ENCODE data around the gene NSL1.
"Not testable (repeated sequence)": the region's sequence is repeated elsewhere in the genome, so short reads cannot be mapped to it uniquely, and the experiment has no call there.

NSL1 gene, protein sequence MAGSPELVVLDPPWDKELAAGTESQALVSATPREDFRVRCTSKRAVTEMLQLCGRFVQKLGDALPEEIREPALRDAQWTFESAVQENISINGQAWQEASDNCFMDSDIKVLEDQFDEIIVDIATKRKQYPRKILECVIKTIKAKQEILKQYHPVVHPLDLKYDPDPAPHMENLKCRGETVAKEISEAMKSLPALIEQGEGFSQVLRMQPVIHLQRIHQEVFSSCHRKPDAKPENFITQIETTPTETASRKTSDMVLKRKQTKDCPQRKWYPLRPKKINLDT

DNA sequence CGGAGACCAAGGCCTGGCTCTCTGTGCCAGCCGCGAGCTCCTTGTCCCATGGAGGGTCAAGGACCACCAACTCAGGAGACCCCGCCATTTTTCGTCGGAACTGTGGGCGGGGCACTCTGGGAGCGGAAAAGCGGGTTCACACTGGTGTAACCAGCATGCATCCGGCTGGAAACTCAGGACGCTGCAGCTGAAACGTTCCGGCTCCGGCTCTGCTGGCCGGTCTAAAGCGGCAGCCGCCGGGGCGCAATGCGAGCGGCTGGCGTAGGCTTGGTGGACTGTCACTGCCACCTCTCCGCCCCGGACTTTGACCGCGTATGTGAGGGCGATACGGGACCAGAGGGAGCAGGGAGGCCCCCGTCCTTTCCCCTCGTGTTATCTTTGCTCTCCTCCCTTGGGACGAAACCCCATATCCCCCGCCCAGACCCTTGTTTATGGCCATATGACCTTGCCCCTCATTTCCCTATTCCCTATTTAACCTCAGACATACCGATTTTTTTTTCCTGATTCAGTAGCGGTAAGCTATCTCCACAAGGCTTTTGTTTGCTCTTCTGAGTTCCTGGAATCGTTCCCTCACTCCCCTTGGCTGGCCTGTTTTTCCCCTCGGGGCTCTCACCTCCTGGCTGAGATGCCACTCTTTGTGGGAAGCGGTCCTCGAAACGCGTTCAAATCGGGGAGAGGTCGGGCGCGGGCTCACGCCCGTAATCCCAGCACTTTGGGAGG is at the start of gene NSL1, which contains the start of gene TATDN3:
TSS of gene NSL1 (minus strand) at position 102 of the 720 bp plus-strand sequence. CDS start at position 88, 14 bp downstream.
TSS of gene TATDN3 (plus strand) at position 219 of the 720 bp plus-strand sequence. CDS start at position 247, 28 bp downstream.
- peak; percentile 68 to 96 for DNase-seq

DNA sequence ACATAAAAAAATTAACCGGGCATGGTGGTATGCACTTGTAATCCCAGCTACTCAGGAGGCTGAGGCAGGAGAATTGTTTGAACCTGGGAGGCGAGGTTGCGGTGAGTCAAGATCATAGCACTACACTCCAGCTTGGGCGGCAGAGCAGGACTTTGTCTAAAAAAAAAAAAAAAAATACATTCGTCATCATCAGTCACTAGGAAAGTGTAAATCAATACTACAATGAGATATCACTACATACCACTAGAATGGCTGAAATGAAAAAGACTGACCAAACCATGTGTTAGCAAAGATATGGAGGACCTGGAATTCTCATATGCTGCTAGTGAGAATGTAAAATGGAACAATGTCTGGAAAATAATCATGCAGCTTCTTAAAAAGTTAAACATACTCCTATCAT is 46.6 kb upstream of the NSL1 start:
- no peak for DNase-seq

DNA sequence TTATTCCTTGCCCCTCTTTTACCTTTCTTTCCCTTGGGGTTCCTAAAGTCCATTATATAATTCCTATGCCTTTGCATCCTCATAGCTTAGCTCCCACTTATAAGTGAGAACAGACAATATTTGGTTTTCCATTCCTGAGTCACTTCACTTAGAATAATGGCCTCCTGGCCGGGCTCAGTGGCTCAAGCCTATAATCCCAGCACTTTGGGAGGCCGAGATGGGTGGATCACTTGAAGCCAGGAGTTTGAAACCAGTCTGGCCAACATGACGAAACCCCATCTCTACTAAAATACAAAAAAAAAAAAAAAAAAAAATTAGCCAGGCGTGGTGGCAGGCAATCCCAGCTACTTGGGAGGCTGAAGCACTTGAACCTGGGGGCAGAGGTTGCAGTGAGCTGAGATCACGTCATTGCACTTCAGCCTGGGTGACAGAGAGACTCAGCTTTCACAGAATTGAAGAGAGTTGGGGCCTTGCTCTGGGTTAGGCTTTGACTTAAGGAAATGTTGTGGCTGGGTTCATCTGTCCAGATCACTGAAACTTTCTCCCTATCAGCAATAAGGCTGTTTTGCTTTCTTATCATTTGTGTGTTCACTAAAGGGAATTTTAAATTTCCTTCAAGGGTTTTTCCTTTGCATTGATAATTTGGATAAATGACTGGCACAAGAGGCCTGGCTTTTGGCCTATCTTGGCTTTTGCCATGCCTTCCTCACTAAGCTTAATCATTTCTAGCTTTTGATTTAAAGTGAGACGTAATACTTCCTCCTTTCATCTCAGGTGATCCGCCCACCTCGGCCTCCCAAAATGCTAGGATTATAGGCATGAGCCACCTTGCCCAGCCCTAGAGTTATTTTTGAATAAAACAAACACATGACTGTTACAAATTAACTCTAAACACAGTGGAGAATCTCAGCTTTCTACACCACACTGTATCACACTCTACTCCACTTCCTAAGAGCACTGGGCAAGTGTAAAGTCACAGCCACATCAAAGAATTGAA is 41.9 kb upstream of the NSL1 start:
- DNase-seq, result not testable (repeated sequence)

DNA sequence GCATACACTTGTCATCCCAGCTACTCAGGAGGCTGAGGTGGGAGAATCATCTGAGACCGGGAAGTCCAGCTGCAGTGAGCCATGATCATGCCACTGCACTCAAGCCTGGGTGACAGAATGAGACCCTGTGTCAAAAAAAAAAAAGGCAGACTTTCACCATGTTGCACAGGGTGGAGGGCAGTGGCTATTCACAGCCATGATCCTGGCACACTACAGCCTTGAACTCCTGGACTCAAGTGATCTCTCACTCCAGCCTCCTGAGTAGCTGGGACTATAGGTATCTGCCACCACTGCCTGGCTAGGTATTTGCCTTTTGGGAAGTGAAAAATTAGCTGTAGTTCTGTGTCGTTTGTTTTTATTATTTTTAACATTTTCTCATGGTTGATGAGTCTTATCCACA is 36.8 kb upstream of the NSL1 start:
- DNase-seq, result no peak

DNA sequence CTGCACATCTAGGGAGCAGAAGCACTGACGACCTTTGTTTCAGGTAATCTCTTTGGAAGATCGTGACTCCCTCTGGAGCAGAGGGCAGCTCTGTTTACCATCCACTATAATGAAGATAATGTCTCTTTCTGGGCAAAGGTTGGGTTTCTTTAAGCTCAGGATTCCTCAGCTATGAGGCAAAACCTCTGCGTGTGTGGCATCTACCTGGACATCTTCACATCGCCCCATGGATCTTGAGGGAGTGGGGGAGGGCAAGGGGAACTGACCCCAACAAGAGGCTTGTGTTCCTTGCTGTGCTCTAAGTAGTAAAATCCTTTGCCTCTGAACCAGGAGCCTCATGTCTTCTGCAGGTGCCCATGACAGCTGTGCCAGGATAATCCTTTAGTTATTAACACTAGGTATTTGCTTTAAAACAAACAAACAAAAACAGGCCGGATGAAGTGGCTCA is 36.3 kb upstream of the NSL1 start:
- DNase-seq, result no peak

DNA sequence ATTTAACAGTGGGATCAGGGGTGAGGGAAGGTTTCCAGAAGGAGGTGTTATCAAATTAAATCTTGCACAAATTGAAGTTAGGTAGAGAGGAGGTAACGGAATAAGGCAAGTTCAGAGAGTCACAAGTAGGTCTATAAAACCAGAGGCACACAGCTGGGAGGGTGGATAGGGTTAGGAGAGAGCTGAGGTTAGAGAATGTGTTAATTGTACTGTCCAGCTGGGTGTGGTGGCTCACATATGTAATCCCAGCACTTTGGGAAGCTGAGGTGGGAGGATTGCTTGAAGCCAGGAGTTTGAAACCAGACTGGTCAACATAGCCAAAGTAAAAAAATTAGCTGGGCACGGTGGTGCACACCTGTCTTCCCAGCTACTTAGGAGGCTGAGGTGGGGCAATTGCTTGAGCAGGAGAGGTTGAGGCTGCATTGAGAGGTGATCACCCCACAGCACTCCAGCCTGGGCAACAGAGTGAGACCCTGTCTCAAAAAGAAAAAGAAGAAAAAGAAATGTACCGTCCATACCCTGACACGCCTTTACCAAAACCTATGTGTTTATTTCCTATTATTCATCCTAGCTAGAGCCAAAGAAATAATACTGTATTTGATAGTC is 35.7 kb upstream of the NSL1 start:
- no peak for DNase-seq

DNA sequence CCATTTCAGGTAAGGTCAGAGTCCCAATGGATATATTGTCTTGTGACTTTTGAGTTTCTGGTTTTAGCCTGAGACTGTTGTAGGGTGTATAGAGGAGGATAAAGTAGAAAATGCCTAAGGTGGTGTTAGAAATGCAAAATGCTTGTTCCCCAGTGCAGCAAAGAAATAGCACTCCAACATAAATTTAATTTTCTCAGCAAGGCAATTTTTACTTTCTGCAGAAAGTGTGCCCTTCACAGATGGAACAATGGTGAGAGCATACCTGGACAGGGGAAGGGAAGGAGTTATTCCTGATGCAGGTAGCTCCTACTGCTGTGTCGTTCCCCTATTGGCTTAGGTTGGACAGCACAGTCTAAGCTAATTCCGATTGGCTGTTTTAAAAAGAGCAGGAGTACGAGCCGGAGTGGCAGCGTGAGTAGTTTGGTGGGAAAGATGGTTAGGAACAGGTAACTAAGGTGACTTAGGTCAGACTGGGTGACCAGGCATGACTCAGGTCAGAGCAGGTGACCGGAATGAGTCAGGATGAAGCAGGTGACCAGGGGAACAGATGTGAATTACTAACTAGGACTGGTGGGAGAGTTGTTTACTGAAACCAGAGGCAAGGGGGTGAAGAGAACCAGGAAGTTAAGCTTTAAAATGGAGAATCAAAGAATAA is 34.3 kb upstream of the NSL1 start:
- DNase-seq, result no peak

DNA sequence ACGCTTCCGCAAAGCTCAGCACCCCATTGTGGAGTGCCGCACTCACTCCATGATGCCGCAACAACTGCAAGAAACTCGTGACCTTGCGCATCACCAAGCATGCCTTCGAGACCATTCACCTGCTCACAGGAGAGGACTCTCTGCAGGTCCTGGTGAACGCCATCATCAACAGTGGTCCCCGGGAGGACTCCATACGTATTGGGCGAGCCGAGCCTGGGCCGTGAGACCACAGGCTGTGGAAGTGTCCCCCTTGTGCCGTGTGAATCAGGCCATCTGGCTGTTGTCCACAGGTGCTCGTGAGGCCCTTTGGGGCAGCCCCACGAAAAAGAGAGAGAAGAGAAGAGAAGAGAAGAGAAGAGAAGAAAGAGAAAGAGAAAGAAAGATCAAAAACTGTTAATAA is 32.6 kb upstream of the NSL1 start:
- no peak for DNase-seq

DNA sequence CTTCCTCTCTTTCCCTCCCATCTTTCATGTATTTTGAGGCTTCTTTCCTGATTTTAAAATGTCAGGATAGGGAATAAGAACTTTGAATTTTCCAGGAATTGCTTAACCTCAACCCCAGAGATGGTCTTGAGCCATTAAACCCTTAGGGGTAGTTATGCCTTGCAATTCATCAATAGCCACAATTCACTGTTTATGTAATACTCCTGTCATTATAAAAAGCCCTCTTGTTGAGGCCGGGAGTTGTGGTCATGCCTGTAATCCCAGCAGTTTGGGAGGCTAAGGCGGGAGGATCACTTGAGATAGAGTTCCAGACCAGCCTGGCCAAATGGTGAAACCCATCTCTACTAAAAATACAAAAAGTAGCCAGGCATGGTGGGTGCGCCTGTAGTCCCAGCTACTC is 31.4 kb upstream of the NSL1 start:
- no peak for DNase-seq

DNA sequence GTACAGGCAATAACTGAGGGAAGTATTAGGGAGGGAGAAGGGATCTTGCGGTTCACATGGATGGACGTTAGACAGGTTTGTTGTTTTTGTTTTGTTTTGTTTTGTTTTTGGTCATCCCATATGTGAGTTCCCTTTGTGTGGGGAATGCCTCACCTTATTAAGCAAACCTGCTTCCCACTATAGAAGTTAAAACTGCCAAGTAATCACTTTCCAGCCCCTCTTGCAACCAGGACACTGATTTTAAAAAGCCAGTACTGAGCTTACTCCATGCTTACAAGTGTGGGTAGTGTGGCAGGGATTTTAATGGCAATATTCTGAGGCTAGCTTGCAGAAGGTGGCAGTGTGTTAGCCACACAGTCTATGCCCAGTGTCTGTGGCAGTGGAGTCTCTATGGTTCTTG is 29.4 kb upstream of the NSL1 start:
- no peak for DNase-seq

DNA sequence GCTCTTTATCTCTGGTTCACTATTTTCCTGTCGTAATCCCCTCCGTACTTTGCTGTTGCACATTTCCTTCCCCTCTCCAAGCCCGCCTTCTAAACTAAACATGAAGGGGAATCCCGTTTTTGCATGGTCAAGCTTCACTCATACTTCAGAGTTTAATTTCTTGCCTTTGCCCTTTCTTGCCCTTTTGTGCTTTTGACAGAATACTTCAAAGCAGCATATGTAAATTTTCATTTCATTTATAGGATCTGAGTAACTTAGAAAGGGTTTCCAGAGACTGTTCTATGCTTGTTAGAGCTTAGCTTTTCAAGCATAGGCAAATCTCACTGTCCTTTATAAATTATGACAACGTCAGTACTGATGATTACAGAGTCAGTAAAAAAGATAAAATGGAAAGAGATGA is 28.1 kb upstream of the NSL1 start:
- no peak for DNase-seq

DNA sequence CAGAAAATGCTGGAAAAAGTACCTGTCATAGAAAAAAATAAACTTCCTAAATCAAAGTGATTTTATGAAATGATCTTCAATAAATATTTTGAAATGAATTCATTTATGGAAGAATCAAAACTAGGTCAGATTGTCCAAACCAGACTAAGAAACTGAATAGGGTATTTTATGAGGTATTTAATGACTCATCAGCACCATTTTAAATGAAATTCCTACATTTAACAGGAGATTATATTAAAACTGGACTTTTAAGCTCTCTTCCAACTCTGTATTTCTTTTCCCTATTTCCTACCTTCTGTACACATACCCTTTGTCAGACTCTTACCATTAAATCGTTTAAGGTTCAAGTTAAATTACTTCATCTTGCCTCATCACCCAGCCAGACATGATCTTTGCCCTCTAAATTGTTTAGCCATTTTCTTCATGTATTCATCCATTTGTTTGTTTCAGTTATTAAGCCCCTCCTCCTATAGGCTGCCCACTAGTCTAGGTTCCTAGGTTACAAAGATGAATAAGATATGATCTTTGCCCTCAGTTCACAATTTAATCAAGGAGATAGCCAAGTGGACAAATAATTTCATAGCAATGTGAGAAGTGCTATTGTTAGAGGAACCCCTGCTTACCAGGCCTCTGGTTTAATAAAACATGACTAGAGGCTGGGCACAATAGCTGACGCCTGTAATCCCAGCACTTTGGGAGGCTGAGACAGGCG is 25.1 kb upstream of the NSL1 start:
- no peak for DNase-seq

DNA sequence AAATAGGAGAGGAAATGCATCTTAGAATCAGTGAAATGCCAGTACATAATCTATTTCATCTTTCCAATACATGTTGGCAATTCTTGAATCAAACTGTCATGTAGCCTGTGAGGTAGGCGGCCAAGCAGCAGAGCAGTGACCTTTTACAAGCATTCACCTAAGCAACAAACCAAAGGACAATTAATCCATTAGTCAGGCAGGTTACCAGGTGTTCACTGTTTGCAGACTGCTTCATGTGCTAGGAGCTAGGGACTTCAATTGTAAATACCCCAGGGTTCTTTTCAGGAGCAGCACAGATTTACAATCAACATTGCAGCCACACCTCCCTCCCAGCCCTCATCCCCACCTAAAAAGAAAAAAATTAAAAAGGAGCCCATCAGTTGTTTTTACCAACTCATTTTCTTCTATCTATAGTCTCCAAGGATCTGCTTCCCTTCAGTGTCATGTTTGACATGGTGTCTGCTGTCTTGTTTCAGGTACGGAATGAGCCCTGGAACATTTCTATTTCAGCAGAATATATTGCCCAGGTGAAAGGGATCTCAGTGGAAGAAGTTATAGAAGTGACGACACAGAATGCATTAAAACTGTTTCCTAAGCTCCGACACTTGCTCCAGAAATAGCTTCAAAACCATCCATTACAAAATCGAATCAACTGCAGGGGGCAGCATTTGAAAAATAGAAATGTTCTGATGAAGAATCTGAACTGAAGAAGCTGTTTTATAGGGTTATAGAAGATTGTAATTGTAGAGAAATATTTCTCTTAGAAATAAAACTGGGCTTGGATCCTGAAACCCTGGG is 23.2 kb upstream of the NSL1 start:
- DNase-seq, result no peak

DNA sequence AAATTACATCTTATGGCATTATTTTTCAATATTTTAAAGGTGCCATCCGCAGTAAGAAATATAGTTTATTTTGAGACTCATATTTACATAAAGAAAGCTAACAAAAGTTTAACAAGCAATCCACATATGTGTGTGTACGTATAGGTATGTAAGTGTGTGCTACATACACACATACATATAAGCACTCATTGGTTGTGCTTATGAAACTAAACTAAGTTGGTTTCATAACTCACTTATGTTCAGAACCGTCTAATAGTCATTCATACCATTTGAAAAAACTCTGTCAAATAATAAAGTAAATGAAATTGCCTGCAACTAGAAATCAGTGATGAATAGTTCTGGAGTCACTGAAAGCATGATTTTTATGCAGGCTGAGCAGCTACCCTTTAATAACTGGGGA is 14.2 kb upstream of the NSL1 start:
- DNase-seq, result no peak

DNA sequence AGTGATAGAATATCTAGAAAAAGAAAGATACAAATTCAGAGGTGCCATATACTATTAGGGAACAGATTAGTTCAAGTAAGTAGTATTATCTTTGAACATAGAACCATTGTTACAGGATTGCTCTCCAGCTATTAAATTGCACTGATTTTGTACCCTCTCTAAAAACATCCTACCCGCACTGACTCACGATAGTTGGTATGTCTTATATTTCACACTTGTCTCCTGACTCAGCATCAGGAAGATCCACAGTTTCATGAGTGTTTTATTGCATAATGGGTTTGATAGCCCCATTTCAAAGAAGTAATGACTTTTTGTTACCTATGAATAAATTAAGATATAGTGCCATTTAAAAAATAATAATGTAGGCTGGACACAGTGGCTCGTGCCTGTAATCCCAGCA is 6.1 kb upstream of the NSL1 start:
- DNase-seq, result no peak

DNA sequence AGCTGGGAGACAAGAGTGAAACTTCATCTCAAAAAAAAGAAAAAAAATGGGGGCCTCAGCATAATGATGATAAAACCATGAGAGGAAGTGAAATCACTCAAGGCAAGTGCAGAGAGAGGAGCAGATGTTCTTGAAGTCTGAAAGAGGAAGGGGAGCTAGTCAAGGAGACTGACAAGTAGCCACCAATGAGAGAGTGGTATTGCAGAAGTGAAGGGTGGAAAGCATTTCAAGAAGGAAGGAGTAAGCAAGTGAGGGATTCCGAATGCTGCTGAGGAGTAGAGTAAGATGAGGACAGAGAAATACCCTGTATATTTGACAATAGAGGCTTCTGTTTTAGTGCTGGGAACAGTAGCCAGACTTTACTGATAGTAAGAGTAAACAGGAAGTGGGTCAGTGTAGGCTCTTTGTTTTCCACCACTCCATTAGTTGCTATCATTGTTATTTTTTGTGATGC is 3.0 kb upstream of the NSL1 start:
- no peak for DNase-seq

DNA sequence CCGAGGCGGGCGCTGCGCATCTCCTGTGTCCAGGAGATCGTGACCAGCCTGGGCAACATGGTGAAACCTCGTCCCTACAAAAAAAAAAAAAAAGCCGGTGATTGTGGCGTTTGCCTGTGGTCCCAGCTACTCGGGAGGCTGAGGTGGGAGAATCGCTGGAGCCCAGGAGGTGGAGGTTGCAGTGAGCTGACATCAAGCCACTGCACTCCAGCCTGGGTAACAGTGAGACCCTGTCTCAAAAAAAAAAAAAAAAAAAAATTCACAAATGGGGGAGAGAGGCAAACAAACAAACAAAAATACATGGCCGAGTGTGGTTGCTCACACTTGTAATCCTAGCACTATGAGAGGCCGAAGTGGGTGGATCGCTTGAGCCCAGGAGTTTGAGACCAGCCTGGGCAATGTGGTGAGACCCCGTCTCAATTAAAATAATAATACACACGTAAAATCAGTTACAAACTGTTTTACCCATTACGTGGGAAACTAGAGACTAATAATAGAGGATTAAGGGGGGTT is 875 bp upstream of the NSL1 start:
- DNase-seq, result no peak

DNA sequence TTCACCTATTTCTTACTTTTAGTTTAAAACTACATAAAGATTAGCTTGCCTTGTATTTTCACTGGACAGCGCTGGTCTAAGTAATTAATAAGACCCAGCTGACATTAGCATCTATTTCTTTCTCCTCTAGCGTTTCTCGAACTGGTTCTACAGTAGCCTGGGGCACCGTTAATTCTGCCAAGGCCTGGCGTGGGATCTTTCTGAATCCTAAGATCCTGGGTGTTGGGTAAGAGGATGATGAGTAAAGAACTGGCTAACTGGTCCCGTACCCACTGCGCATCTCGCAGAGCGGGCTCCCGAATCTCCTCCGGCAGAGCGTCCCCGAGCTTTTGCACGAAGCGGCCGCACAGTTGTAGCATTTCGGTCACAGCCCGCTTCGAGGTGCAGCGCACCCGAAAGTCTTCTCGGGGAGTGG is 309 bp downstream of the NSL1 start:
- peak in 1 of 2 experiments; percentile 34 for DNase-seq

DNA sequence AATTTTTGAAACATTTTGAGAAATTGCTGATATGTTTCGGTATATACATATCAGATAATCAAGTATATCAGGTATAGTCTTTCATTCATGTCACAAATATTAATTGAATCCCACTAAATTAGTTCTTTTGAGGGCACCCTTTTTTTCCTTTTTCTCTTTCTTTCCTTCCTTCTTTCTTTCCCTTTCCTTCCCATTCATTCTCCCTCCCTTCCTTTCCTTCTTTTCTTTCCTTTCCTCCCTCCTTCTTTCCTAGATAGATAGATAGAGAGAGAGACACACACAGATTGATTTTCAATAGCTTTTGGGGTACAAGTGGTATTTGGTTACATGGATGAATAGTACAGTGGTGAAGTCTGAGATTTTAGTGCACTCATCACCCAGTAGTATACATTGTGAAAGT is 5.7 kb downstream of the NSL1 start:
- DNase-seq, result no peak

DNA sequence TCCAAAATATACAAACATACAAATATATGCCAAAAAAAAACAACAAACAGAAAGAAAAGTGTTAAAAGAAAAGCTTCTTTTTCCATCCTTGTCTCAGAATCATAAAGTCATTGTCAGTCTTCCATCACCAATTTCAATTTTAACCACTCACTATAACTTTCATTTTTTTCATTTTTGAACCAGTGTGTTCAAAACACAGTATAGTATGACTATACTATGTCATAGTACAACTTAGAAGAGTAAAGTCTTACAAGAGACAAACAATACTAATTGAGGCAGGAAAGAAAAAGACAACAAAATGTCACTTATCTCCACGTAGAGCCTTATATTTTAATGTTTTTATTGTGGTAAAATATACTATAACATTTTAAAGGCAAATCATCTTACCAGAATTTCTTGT is 7.6 kb downstream of the NSL1 start:
- DNase-seq, result no peak

Data from NCI-H187 (cell line).